Bronchial epithelial cell (primary cell): Measurements from ENCODE around the gene METTL4. TPM values are rescaled to one million over a fixed set of nuclear protein-coding genes. Genes with fewer than 3 reads are reported as not detected.

Source experiments
- DNase-seq: peaks from one replicate; pipeline ENCODE4 v3.0.0-alpha.2; 2010; ENCODE audit warnings: low read depth
- FAIRE-seq: peaks from 2 replicates; lab custom pipeline; 2011; peaks lifted over from hg19 to GRCh38; lab: Jason Lieb, UNC
- H3K27me3 ChIP-seq: 2 replicates; pipeline ENCODE4 v1.5.1; 2011; ENCODE audit warnings: low read length; ENCODE audit not compliant: control insufficient read depth, insufficient read depth
- H3K36me3 ChIP-seq: 2 replicates; pipeline ENCODE4 v1.5.1; 2011; ENCODE audit warnings: low read length; ENCODE audit not compliant: control insufficient read depth, insufficient read depth
- H3K4me3 ChIP-seq: 2 replicates; pipeline ENCODE4 v1.5.1; 2011; ENCODE audit warnings: mild to moderate bottlenecking, low read depth, low read length, control low read depth
- CTCF ChIP-seq: IDR thresholded peaks from 2 replicates; pipeline ENCODE4 v1.5.1; 2011; ENCODE audit warnings: mild to moderate bottlenecking, moderate library complexity, low read length, control low read depth, inconsistent platforms; ENCODE audit not compliant: insufficient read depth, severe bottlenecking
- total RNA-seq: library from RNA; depleted of rRNA; stranded (reverse); fragments of >200 nt; gene quantifications from 2 replicates; pipeline ENCODE4 v1.2.1, GENCODE V29; 2014

Gene METTL4, protein sequence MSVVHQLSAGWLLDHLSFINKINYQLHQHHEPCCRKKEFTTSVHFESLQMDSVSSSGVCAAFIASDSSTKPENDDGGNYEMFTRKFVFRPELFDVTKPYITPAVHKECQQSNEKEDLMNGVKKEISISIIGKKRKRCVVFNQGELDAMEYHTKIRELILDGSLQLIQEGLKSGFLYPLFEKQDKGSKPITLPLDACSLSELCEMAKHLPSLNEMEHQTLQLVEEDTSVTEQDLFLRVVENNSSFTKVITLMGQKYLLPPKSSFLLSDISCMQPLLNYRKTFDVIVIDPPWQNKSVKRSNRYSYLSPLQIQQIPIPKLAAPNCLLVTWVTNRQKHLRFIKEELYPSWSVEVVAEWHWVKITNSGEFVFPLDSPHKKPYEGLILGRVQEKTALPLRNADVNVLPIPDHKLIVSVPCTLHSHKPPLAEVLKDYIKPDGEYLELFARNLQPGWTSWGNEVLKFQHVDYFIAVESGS
- total RNA-seq: 8.2 and 11.0 TPM in 2 replicates

DNA sequence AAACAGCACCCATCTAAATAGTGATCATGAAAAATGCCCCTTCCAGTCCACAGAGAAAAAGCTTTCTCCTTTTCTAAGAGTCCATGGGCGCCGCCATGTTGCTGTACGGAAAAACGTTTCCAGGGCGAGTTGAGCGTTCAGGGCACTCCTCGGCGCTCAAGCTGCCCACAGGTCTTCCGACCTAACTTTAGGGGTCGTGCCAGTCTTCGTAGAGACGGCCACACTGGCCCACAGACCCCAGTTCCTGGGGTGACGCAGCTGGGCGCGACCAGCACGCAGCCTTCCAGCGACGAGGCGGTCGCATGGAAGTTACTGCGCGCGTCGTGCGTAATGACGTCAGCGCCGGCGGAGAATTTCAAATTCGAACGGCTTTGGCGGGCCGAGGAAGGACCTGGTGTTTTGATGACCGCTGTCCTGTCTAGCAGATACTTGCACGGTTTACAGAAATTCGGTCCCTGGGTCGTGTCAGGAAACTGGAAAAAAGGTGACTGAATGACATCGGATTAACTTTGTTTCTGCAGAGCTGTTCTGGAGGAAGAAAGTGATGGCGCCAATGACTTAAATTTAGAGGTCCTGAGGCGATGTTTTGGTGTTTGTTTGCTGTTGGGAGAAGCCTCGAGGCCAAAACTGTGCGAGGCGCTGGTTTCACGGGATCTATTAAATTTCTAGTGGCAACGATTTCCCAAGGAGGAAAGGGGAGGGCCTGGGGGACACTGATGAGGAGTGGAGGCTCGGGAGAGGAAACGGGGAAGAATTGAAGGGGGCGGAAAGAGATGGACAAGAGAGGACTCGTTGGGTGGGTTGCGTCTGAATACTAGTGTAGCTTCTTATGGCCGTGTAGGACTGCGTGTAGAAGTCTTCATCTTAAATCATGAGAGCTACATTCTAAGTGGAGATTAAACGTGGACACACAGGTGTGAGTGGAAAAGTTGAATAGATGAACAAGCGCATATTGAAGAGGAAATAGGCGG lies at the start of gene METTL4, which contains the start of gene NDC80:
Gene METTL4 (minus strand): TSS at position 306 of the 971 bp plus-strand sequence. CDS start 4,289 bp downstream, outside the sequence.
Gene NDC80 (plus strand): TSS at position 358 of the 971 bp plus-strand sequence. CDS start 1,429 bp downstream, outside the sequence.
- no peak for TF ChIP-seq CTCF
- H3K4me3 ChIP-seq: peak within 1 kb of the TSS; percentile 69
- no peak for FAIRE-seq

GRCh38 chr18:2618009-2618408 lies 46.7 kb upstream of the METTL4 start:
- TF ChIP-seq CTCF: no peak
- H3K36me3 ChIP-seq: peaks cover 3% of the 10 kb centered on the region
- no peak for FAIRE-seq
- DNase-seq: no peak
- H3K27me3 ChIP-seq: no peaks in the 10 kb centered on the region
- no peak overlapping the region for H3K4me3 ChIP-seq

More for the DNA sequence above, at the start of gene METTL4, which contains the start of gene NDC80:
- peak; percentile 76 for DNase-seq
- no peaks in the 10 kb centered on the region for H3K27me3 ChIP-seq
- H3K36me3 ChIP-seq: no peaks in the 10 kb centered on the region

DNA sequence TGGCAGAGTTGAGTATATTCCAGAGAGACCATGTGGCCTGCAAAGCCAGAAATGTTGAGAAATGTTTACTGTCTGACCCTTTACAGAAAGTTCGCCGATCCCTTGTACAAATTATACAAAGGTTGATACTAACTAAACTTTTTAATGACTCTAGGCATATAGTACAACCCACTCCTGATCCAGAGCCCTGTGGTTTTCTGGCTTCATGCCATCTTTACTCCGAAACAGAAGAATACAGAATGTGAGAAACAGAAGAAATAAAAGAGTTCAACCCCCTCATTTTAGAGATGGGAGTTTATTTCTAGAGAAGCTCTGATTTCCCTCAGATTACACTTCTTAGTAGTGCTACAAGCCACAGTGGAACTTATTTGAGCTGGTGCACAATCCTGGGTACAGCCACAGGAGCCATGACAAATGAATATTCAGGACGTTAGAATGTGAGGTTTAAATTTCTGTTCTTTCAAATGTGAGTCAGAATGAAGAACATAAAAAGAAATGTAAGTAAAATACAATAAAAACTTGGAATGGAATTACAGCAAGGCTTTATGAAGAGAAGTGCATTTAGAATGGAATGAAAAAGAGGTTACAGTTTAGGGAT lies 46.2 kb upstream of the METTL4 start:
- no peak for TF ChIP-seq CTCF
- Histone ChIP-seq H3K27me3 (no peaks in the 10 kb centered on the region), H3K4me3 (no peak overlapping the region), H3K36me3 (peaks cover 3% of the 10 kb centered on the region)
- FAIRE-seq (no peak), DNase-seq (no peak)

GRCh38 chr18:2612996-2613395 lies 41.7 kb upstream of the METTL4 start:
- no peak for TF ChIP-seq CTCF
- no peak for FAIRE-seq
- peaks cover 3% of the 10 kb centered on the region for H3K36me3 ChIP-seq

DNA sequence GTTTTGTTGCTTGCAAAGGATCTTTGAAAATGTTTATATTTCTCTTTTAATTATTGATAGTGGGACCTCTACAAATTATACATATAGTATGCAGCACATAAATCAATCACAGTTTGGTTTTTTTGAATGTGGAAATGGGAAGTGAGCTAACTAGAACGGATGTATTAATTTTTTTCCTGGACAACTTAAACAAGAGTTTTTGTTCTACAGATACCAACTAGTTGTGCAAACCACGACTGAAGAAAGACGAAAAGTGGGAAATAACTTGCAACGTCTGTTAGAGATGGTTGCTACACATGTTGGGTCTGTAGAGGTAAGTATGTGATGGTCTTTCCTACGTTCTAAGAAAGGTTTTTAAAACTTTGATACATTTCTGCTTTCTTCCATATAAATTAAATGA lies 39.2 kb upstream of the METTL4 start:
- Histone ChIP-seq H3K4me3 (no peak overlapping the region), H3K27me3 (no peaks in the 10 kb centered on the region), H3K36me3 (peaks cover 3% of the 10 kb centered on the region)
- no peak for TF ChIP-seq CTCF
- DNase-seq: no peak
- FAIRE-seq: no peak

More at GRCh38 chr18:2612996-2613395, 41.7 kb upstream of the METTL4 start:
- H3K4me3 ChIP-seq: no peak overlapping the region
- DNase-seq: no peak
- H3K27me3 ChIP-seq: no peaks in the 10 kb centered on the region
